SK-N-MC (cell line): ENCODE results near the gene NAA10.

ENCODE experiments used
- EZH2 ChIP-seq: fragments of 200-600 bp; sonication (generic); IDR thresholded peaks from one replicate; pipeline ENCODE4 v1.6.1; 2017; ENCODE audit warnings: antibody characterized with exemption
- FOXP2 ChIP-seq: optimal IDR thresholded peaks from 2 replicates; pipeline ENCODE3; 2011; ENCODE audit warnings: mild to moderate bottlenecking, moderate library complexity; ENCODE audit not compliant: insufficient read depth; ENCODE audit errors: extremely low read length, control extremely low read depth

DNA sequence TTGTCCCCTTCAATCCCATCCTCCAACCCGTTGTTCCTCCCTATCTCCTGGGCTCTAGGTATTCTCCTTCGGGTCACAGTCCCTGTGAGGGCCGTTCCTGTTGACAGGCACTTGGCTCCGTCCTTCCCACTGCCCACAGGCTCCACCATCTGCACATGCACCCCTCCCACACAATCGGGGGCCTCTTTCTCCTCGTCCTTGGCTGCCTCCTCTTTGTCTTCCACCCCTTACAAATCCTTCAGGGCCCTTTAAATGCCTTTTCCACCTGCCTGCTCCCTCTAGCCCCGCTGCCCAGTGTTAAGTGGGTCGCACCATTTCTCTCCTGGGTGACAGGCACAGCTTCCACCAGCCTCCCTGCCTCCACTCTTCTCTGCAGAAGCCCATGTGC, 33.1 kb downstream of the NAA10 start:
- TF ChIP-seq EZH2 (no peak), FOXP2 (no peak)
